ENCODE data around the gene GLRX.

- no peak for TF ChIP-seq ATF1 (CRISPR knock-in tag; IDR thresholded peaks at IDR 0.05)
- TF ChIP-seq TBL1XR1 (IDR thresholded peaks at IDR 0.05; ENCODE audit: borderline replicate concordance, low read length, partially characterized antibody) = no peak
These were observed 25.2 kb downstream of the GLRX start for GRCh38 chr5:95797301-95797700.

Data from HepG2 (cell line).